ENCODE data around the gene FBXO3. TPM values are rescaled to one million over a fixed set of nuclear protein-coding genes. Genes with fewer than 3 reads are reported as not detected.

Gene FBXO3
- total and polyA plus RNA-seq, 2 of the 13 experiments (the other 11 are each of a cell fraction or from before 2014, with no cell fraction given), result 20.4 to 27.6 TPM

DNA sequence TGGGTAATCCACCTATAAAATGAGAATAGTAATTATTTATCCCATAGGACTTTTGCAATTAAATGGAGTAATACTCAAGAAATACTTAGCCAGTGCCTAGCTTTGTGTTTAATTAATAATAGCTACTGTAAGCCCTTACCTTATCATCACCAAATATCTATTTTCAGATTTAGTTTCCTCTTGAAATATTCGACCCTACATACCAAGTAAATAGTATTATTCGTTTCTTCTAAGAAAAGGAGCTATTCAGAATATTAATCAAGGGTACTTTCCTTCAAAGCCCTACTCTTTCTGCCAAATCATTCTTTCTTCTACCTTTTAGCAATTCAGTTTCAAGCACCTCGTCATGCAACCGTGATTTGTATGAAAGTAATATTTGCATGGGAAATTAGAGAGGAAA is 6.7 kb downstream of the FBXO3 start:
- FAIRE-seq, result no peak
- Histone ChIP-seq H3K27me3 (ENCODE audit: control insufficient read depth in 1 of 2, insufficient read depth in 2 of 2, low read length in 2 of 2) (no peaks in the 10 kb centered on the region), H3K79me2 (ENCODE audit: insufficient read depth, low read length) (peaks cover 4% of the 10 kb centered on the region), H3K36me3 (replicated peaks in 1 of 2; ENCODE audit: control insufficient read depth in 1 of 2, insufficient read depth in 2 of 2, low read length in 2 of 2) (peaks cover 1 to 39% of the 10 kb centered on the region in 2 experiments; a peak in 4 of 5 replicates), H3K4me3 (replicated peaks in 1 of 3; ENCODE audit: insufficient read depth in 1 of 3, low read depth in 2 of 3, low read length in 3 of 3) (no peak overlapping the region), H4K20me1 (ENCODE audit: insufficient read depth, low read length) (no peaks in the 10 kb centered on the region), H3K27ac (ENCODE audit: extremely low read length, insufficient read depth, low read length) (no peak overlapping the region), H3K9me3 (ENCODE audit: low read length) (no peaks in the 10 kb centered on the region), H3K4me2 (ENCODE audit: low read depth, low read length) (no peak overlapping the region), H3K4me1 (ENCODE audit: insufficient read depth, low read length) (peaks cover 17% of the 10 kb centered on the region), H3K9ac (ENCODE audit: insufficient read depth, low read depth, low read length) (no peak overlapping the region), H2AFZ (ENCODE audit: low read length) (no peak overlapping the region)
- no peak for DNase-seq (ENCODE audit: low spot score)
- no peak for ATAC-seq
- CTCF ChIA-PET (ENCODE audit: low intra/inter-chr PET ratio, low total read pairs), result no interaction called here
- intact Hi-C loops (cut with micrococcal nuclease; ENCODE audit: unreplicated experiment), result no loop called here
- 90% methylated on average over 4 of the region's 4 CpGs for WGBS (ENCODE audit: low lambda C conversion rate)
- POLR2A ChIA-PET, result no interaction called here
- in situ Hi-C loops (cut with HindIII; ENCODE audit: extremely low pct_ligation_motif_present, low pct_unique_long_range_greater_than_20kb), result no loop called here
- BruUV-seq (replicated peaks), result no TSS peak
- TF ChIP-seq FOXO1 (CRISPR knock-in tag; IDR thresholded peaks at IDR 0.05) (no peak), HMG20B (CRISPR knock-in tag; conservative IDR thresholded peaks at IDR 0.05) (no peak), TBL1XR1 (IDR thresholded peaks at IDR 0.05; ENCODE audit: borderline replicate concordance, low read length, partially characterized antibody) (no peak), PHF5A (CRISPR knock-in tag; IDR thresholded peaks at IDR 0.05; ENCODE audit: low read depth, unreplicated experiment) (no peak), PHF20 (CRISPR knock-in tag; IDR thresholded peaks at IDR 0.05) (no peak), GATAD1 (CRISPR knock-in tag; IDR thresholded peaks at IDR 0.05) (no peak), ZFYVE20 (CRISPR knock-in tag; IDR thresholded peaks at IDR 0.05; ENCODE audit: borderline replicate concordance, low read depth) (no peak), GTF3A (CRISPR knock-in tag; conservative IDR thresholded peaks at IDR 0.05) (no peak)

DNA sequence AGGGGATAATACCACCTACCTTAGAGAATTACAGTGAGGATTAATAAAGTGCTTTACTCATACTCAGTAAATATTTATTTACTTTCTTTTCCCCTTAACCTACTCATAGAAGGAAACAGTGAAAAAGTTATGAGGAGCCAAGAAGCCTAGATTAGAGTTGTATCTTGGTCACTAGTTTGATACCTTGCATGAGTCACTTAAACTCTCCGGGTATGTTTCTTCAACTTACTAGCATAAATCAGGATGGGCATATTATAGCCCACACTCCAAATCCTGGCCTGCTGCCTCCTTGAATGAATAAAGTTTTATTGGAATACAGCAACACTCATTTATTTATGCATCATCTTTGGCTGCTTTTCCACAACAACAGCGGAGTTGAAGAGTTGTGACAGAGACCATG is 8.2 kb downstream of the FBXO3 start:
- no peak overlapping the region for H3K27ac ChIP-seq (ENCODE audit: extremely low read length, insufficient read depth, low read length)
- TF ChIP-seq ZSCAN9 (CRISPR knock-in tag; IDR thresholded peaks at IDR 0.05; ENCODE audit: borderline replicate concordance) (no peak), ZNF792 (CRISPR knock-in tag; IDR thresholded peaks at IDR 0.05) (no peak), SMAD3 (CRISPR knock-in tag; IDR thresholded peaks at IDR 0.05) (no peak), TAF1 (CRISPR knock-in tag; IDR thresholded peaks at IDR 0.05) (no peak), HOXD1 (CRISPR knock-in tag; IDR thresholded peaks at IDR 0.05) (no peak), ZNF761 (CRISPR knock-in tag; conservative IDR thresholded peaks at IDR 0.05) (no peak), NCOA1 (CRISPR knock-in tag; IDR thresholded peaks at IDR 0.05) (no peak), ZMAT3 (CRISPR knock-in tag; conservative IDR thresholded peaks at IDR 0.05) (no peak)
- TF ChIP-seq, protein P1, sequence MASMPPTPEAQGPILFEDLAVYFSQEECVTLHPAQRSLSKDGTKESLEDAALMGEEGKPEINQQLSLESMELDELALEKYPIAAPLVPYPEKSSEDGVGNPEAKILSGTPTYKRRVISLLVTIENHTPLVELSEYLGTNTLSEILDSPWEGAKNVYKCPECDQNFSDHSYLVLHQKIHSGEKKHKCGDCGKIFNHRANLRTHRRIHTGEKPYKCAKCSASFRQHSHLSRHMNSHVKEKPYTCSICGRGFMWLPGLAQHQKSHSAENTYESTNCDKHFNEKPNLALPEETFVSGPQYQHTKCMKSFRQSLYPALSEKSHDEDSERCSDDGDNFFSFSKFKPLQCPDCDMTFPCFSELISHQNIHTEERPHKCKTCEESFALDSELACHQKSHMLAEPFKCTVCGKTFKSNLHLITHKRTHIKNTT (CRISPR knock-in tag; IDR thresholded peaks at IDR 0.05), result no peak
- TF ChIP-seq, protein P2, sequence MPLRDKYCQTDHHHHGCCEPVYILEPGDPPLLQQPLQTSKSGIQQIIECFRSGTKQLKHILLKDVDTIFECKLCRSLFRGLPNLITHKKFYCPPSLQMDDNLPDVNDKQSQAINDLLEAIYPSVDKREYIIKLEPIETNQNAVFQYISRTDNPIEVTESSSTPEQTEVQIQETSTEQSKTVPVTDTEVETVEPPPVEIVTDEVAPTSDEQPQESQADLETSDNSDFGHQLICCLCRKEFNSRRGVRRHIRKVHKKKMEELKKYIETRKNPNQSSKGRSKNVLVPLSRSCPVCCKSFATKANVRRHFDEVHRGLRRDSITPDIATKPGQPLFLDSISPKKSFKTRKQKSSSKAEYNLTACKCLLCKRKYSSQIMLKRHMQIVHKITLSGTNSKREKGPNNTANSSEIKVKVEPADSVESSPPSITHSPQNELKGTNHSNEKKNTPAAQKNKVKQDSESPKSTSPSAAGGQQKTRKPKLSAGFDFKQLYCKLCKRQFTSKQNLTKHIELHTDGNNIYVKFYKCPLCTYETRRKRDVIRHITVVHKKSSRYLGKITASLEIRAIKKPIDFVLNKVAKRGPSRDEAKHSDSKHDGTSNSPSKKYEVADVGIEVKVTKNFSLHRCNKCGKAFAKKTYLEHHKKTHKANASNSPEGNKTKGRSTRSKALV (CRISPR knock-in tag; IDR thresholded peaks at IDR 0.05), result no peak
- TF ChIP-seq, protein P3, sequence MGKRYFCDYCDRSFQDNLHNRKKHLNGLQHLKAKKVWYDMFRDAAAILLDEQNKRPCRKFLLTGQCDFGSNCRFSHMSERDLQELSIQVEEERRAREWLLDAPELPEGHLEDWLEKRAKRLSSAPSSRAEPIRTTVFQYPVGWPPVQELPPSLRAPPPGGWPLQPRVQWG (CRISPR knock-in tag; IDR thresholded peaks at IDR 0.05; ENCODE audit: borderline replicate concordance, low read depth), result no peak

More for the DNA sequence above, 8.2 kb downstream of the FBXO3 start:
- FAIRE-seq, result no peak
- H3K27me3 ChIP-seq (ENCODE audit: control insufficient read depth in 1 of 2, insufficient read depth in 2 of 2, low read length in 2 of 2), result no peaks in the 10 kb centered on the region
- H3K9me3 ChIP-seq (ENCODE audit: low read length), result no peaks in the 10 kb centered on the region
- no peak overlapping the region for H3K4me3 ChIP-seq (replicated peaks in 1 of 3; ENCODE audit: insufficient read depth in 1 of 3, low read depth in 2 of 3, low read length in 3 of 3)
- H3K9ac ChIP-seq (ENCODE audit: insufficient read depth, low read depth, low read length), result no peak overlapping the region
- H3K36me3 ChIP-seq (replicated peaks in 1 of 2; ENCODE audit: control insufficient read depth in 1 of 2, insufficient read depth in 2 of 2, low read length in 2 of 2), result peaks cover 1 to 39% of the 10 kb centered on the region in 2 experiments; a peak in 4 of 5 replicates
- no peak for ATAC-seq
- no TSS peak for BruUV-seq (replicated peaks)
- no peak overlapping the region for H2AFZ ChIP-seq (ENCODE audit: low read length)
- no peaks in the 10 kb centered on the region for H4K20me1 ChIP-seq (ENCODE audit: insufficient read depth, low read length)
- WGBS (ENCODE audit: low lambda C conversion rate), result 95% methylated on average over 2 of the region's 2 CpGs
- no peak for DNase-seq (ENCODE audit: low spot score)
- intact Hi-C loops (cut with micrococcal nuclease; ENCODE audit: unreplicated experiment) (no loop called here), in situ Hi-C loops (cut with HindIII; ENCODE audit: extremely low pct_ligation_motif_present, low pct_unique_long_range_greater_than_20kb) (no loop called here)
- ChIA-PET CTCF (ENCODE audit: low intra/inter-chr PET ratio, low total read pairs) (no interaction called here), POLR2A (interaction anchor here (1.1 kb wide), 1 partner anchor 30 kb away, joined by 4 read pairs; no protein-coding TSS in a partner anchor)
- no peaks in the 10 kb centered on the region for H3K79me2 ChIP-seq (ENCODE audit: insufficient read depth, low read length)
- H3K4me2 ChIP-seq (ENCODE audit: low read depth, low read length), result no peak overlapping the region
- peaks cover 7% of the 10 kb centered on the region for H3K4me1 ChIP-seq (ENCODE audit: insufficient read depth, low read length)

All from HepG2 (cell line).